Naive B cell (primary cell): ENCODE results near the gene GALNT17. TPM values are rescaled to one million over a fixed set of nuclear protein-coding genes. Genes with fewer than 3 reads are reported as not detected.

Experiments used
- ATAC-seq, 2 donors: fragments of 150-1000 bp; cut with Tn5 transposase; 2 replicates each; pipeline ENCODE4 v1.10.0; 2021; ENCODE audit warnings: low read depth in 2 of 2, mild to moderate bottlenecking in 2 of 2, moderate library complexity in 2 of 2
- DNase-seq: peaks from one replicate; pipeline ENCODE4 v3.0.0; 2022
- H3K27ac Mint-ChIP-seq, 6 donors: one replicate each; pipeline ENCODE4 v1.8.0; 2020 to 2022; ENCODE audit warnings: mild to moderate bottlenecking in 6 of 6, mixed read lengths in 6 of 6, moderate library complexity in 5 of 6, inconsistent platforms in 2 of 6
- H3K27me3 Mint-ChIP-seq, 3 donors: one replicate each; pipeline ENCODE4 v1.8.0; 2021 to 2022; ENCODE audit warnings: mixed read lengths in 3 of 3, mild to moderate bottlenecking in 1 of 3
- H3K36me3 Mint-ChIP-seq, 2 donors: one replicate each; pipeline ENCODE4 v1.8.0; 2020 to 2022; ENCODE audit warnings: mixed read lengths in 2 of 2, inconsistent platforms in 1 of 2, mild to moderate bottlenecking in 1 of 2
- H3K4me1 Mint-ChIP-seq, 3 donors: one replicate each; pipeline ENCODE4 v1.8.0; 2020 to 2022; ENCODE audit warnings: mixed read lengths in 3 of 3, inconsistent platforms in 1 of 3, mild to moderate bottlenecking in 1 of 3, moderate library complexity in 1 of 3
- H3K4me3 Mint-ChIP-seq, 8 donors: one replicate each; pipeline ENCODE4 v1.8.0; 2020 to 2022; ENCODE audit warnings: mild to moderate bottlenecking in 8 of 8, mixed read lengths in 8 of 8, moderate library complexity in 8 of 8, inconsistent platforms in 2 of 8
- H3K9me3 Mint-ChIP-seq, 7 donors: one replicate each; pipeline ENCODE4 v1.8.0; 2020 to 2022; ENCODE audit warnings: mixed read lengths in 7 of 7, mild to moderate bottlenecking in 5 of 7, inconsistent platforms in 2 of 7, moderate library complexity in 1 of 7
- polyA plus RNA-seq, 6 donors: library from polyadenylated mRNA; unstranded; fragments of 300-500 nt; fragmentation: Illumina TruSeq; gene quantifications; one replicate each; pipeline ENCODE4 v1.2.3, GENCODE V29; 2021; ENCODE audit warnings: low read depth in 6 of 6

Gene GALNT17
- polyA plus RNA-seq, 6 donors from 2014 or later, result not detected

DNA sequence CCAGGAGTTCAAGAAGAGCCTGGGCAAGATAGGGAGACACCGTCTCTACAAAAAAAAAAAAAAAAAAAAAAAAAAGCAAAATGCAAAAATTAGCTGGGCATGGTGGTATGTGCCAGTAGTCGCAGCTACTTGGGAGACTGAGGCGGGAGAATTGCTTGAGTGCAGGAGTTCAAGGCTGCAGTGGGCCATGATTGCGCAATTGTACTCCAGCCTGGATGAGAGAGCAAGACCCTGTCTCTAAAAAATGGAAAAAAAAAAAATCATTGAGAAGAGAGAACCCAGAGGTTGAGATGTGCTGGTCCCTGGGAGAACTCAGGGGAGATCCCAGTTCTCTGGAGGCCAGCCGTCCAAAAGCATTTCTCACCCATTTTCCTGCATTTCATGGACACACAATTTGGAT, 95.2 kb downstream of the GALNT17 start:
- Mint-ChIP-seq H3K4me1 (no peaks in the 10 kb centered on the region), H3K27me3 (no peaks in the 10 kb centered on the region), H3K27ac (no peak overlapping the region), H3K4me3 (no peak overlapping the region), H3K9me3 (peaks cover 14 to 58% (median 28%) of the 10 kb centered on the region in 7 donors), H3K36me3 (peaks cover 0 to 14% of the 10 kb centered on the region in 2 donors)
- no peak for DNase-seq
- no peak for ATAC-seq

DNA sequence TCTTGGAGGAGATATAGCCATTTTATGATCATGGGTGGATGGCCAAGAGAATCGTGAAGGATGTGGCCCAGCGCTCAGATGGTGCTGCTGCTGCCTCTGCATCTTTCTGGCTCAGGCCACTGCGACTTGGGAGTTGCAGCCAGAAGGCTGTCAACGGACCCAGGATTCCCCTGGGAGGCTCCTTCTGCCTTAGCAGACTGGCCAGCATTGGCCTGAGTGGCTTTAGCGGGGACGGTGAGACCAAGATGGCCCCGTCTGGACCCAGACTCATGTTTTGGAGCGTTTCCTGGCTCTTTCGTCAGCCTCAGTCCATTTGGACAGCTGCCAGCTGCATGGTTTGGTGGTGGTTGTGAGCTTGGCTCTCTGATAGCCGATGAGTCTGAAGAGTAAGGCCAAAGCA, 97.2 kb downstream of the GALNT17 start:
- Mint-ChIP-seq H3K4me1 (no peaks in the 10 kb centered on the region), H3K27me3 (no peaks in the 10 kb centered on the region), H3K36me3 (peaks cover 0 to 14% of the 10 kb centered on the region in 2 donors), H3K4me3 (no peak overlapping the region), H3K27ac (no peak overlapping the region), H3K9me3 (peaks cover 17 to 59% (median 27%) of the 10 kb centered on the region in 7 donors)
- ATAC-seq (no peak), DNase-seq (no peak)

DNA sequence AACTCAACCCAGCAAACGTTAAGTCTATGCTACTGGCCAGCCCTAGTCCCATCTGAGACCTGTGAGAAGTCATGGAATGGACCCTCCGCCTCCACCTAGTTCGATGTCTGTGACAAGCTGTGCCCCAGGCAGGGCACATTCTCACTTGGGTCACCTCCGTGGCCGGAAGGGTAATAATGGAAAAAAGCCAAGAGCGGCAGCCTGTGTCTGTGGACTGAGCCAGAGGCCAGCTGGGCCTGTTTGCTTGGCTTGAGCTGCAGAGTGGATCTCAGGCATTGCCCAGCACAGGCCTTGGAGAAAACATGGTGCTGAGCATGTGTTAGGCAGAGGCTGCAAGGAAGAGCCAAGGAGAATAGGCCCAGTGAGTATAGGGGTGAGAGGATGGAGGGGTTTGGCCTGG, 97.8 kb downstream of the GALNT17 start:
- ATAC-seq, result no peak
- Mint-ChIP-seq H3K27ac (no peak overlapping the region), H3K4me3 (peak overlapping the region in 1 of 8 donors; percentile 42), H3K36me3 (peaks cover 0 to 14% of the 10 kb centered on the region in 2 donors), H3K9me3 (peaks cover 15 to 59% (median 27%) of the 10 kb centered on the region in 7 donors), H3K27me3 (no peaks in the 10 kb centered on the region), H3K4me1 (no peaks in the 10 kb centered on the region)
- DNase-seq, result no peak

DNA sequence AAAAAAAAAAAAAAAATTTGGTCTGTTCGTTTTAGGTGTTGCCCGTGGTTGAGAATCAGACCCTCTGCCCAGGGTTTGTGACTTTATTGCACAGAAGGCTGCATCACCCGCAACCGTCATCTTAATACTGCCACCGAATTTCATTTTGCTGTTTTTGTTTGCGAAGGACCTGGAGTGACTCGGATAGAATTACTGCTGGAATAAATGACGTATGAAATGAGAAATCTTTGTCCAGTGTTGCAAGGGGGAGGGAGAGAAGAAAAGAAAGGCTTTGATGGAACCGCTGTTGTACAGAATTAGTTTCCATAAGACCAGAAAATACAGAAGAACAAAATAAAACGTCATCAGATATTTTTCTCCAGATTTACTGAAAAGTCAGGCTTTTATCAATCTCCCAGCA, 103.3 kb downstream of the GALNT17 start:
- peak overlapping the region in 2 of 6 donors; percentile 9 to 11 for H3K27ac Mint-ChIP-seq
- no peaks in the 10 kb centered on the region for H3K36me3 Mint-ChIP-seq
- peaks cover 10 to 29% (median 15%) of the 10 kb centered on the region in 7 donors for H3K9me3 Mint-ChIP-seq
- no peaks in the 10 kb centered on the region for H3K4me1 Mint-ChIP-seq
- DNase-seq (no peak), ATAC-seq (no peak)
- H3K4me3 Mint-ChIP-seq, result no peak overlapping the region
- H3K27me3 Mint-ChIP-seq, result no peaks in the 10 kb centered on the region

DNA sequence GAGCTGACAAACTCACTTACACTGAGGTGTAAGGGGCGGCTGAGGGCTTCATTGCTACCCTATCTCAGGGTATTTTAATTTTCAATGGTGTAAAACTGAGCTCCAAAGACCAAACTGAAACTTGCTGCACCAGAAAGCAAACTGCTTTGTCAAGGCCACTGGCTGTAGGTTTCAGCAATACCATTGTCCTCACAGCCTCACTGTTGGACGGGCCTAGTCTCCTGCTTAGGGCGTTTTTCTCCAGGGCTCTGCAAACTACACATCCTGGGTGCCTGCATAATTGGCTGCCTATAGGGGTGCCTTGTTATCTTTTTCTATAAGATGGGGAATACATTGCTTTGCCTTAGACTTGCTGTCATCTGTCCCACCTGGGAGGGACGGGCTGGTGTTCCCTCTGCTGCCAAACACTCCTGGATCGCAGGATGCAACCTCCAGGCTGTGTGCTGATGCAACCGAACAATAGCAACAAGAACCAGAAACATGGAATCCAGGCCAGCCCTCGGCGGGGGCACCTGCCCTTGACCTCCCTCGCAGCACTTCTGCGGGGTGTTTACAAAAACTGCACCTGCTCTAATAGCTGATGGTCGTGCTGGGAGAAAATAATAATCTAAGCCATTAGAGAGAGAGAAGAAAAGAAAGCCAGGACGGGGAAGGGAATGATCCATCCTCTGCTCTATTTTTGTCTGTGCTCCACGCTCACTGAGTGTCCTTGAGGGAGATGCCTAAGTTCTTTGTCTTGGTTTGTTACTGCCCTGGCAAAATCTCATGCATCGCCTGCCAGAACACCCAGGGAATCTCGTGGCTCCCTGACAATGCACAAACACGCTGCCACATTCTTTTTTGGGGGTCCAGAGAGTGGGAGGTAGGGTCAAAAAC, 104.5 kb downstream of the GALNT17 start:
- no peaks in the 10 kb centered on the region for H3K27me3 Mint-ChIP-seq
- no peak overlapping the region for H3K4me3 Mint-ChIP-seq
- DNase-seq (no peak), ATAC-seq (no peak)
- no peaks in the 10 kb centered on the region for H3K4me1 Mint-ChIP-seq
- H3K36me3 Mint-ChIP-seq, result no peaks in the 10 kb centered on the region
- no peak overlapping the region for H3K27ac Mint-ChIP-seq
- H3K9me3 Mint-ChIP-seq, result peaks cover 7 to 30% (median 15%) of the 10 kb centered on the region in 7 donors

DNA sequence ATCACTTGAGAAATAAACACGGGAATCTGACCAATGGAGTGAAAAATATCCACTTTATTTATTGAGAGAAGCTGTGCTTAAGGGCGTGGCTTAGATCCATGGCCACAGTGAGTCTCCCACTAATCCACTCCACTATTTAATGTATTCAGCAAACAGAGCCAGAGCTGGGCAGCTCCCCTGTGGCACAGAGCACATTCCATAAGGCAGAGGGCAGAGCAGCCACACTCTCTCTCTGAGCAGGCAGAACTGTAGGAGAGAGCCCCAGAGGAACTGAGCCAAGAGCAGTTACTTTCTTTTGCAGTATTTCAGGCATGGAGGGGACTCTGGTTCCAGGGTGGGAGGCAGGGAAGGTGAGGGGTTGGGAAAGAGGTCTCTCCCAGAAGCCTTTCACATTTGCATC, 106.0 kb downstream of the GALNT17 start:
- H3K4me1 Mint-ChIP-seq, result no peaks in the 10 kb centered on the region
- ATAC-seq (no peak), DNase-seq (no peak)
- H3K27me3 Mint-ChIP-seq, result no peaks in the 10 kb centered on the region
- no peak overlapping the region for H3K27ac Mint-ChIP-seq
- no peak overlapping the region for H3K4me3 Mint-ChIP-seq
- H3K36me3 Mint-ChIP-seq, result no peaks in the 10 kb centered on the region
- peaks cover 3 to 21% (median 10%) of the 10 kb centered on the region in 7 donors for H3K9me3 Mint-ChIP-seq

DNA sequence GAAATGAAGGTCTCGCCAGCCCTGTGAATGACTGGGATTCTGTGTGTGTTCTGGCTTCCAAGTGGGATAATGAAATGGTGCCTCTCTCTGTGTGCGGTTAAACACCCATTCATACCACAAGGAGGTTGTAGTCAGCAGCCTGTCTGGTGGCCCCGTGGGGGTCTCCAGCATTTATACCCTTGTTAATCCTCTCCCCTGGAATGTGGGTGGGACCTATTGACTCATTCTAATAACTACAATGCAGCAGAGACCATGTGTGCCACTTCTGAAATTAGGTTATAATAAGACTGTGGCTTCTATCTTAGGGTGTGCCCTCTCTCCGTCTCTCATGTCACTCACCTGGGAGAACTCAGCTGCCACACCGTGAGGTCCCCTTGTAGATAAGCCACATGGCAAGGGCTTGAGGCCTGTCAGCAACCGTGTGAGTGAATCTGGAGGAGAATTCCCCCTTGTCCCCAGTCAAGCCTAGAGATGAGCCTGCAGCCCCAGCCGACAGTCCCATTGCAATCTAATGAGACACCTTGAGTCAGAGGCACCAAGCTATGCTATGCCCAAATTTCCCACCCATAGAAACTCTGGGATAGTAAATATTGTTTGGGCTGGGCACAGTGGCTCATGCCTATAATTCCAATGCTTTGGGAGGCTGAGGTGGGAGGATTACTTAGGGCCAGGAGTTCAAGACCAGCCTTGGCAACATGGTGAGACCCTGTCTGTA, 106.8 kb downstream of the GALNT17 start:
- H3K4me1 Mint-ChIP-seq, result no peaks in the 10 kb centered on the region
- H3K27ac Mint-ChIP-seq, result no peak overlapping the region
- H3K4me3 Mint-ChIP-seq, result no peak overlapping the region
- H3K9me3 Mint-ChIP-seq, result peaks cover 9 to 21% (median 10%) of the 10 kb centered on the region in 7 donors
- no peak for ATAC-seq
- H3K36me3 Mint-ChIP-seq, result no peaks in the 10 kb centered on the region
- no peaks in the 10 kb centered on the region for H3K27me3 Mint-ChIP-seq
- DNase-seq, result no peak

DNA sequence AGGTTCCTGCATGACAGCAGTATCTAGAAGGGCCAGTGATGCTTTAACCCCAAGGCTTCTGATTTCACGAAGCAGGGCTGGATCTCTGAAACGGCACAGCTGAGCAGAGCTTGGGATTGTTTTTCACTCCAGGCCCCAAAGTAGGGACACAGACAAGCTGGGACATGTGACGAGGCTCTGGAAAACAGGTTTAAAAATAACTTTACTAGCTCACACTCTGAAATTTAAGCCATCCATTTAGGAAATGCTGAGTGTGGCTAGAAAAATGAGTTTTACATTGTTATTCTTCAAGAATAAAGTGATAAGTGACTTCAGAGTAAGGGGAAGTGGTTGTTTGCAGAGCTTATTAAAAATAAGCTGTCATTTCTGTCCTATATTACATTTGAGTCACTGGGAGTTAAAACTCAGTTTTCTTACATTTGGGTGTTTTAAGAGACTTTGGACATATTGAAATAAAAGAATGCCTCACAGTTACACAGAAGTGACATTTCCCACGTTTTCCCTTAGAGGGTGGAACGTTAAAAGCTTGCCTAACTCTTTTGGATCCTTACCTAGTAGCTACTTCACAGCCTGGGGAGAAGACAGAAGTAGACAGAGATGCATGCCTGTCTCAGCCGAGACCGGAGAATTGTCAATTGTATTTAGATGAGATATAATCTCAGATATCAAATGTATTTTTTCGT, 107.8 kb downstream of the GALNT17 start:
- ATAC-seq (no peak), DNase-seq (no peak)
- Mint-ChIP-seq H3K4me3 (no peak overlapping the region), H3K9me3 (peaks cover 8 to 22% (median 11%) of the 10 kb centered on the region in 7 donors), H3K27me3 (no peaks in the 10 kb centered on the region), H3K4me1 (no peaks in the 10 kb centered on the region), H3K36me3 (no peaks in the 10 kb centered on the region), H3K27ac (no peak overlapping the region)

DNA sequence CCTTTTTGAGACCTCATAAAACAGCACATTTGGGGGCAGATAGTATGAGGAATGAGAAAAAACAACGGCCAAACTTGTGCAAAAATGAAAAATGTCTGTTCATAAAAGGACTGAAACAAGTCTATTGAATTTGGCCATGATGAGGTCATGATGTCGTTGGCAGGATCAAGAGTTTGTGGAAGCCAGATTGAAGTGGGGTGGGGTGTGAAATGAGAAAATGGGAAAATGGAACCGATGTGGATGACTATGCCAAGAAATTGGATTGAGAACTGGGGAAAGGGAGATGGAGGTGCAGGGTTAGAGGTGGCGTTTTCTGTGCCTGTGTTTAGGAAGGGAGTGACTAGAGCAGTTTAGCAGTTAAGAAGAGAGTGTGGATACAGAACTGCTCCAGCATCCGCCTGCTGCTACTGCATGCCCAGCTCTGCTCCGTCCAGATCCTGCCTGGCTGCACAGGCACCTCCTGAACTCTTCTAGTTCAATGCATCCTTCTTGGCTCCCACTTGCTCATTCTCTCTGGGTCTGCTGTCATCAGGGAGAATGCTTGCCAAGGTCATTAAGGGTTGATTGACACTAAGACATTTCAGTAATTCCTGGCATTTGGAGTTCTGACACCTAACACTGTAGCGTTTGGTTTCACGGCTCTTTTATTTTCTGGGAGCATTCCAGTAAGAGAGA, 111.9 kb downstream of the GALNT17 start:
- H3K9me3 Mint-ChIP-seq, result peaks cover 9 to 38% (median 16%) of the 10 kb centered on the region in 7 donors
- H3K27me3 Mint-ChIP-seq, result no peaks in the 10 kb centered on the region
- H3K4me3 Mint-ChIP-seq, result no peak overlapping the region
- H3K27ac Mint-ChIP-seq, result no peak overlapping the region
- ATAC-seq (no peak), DNase-seq (no peak)
- no peaks in the 10 kb centered on the region for H3K4me1 Mint-ChIP-seq
- no peaks in the 10 kb centered on the region for H3K36me3 Mint-ChIP-seq

DNA sequence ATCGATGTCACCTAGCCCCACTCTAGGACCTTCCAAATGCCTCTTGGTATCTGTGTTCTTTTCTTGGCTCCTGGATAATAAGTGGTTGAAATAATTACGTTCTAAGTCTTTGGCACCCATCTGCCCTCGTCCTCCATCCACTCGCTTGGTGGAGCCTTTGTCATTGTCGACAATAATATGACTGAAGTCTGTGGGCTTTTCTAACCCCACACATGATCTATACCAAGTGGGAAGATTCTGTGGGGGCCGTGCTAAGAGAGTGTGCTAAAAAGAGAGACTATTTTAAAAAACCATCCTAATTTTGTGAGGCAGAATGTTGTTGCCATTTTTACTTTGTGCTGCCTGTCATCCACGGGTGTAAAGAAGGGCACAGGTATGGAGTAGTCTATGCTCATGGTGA, 113.1 kb downstream of the GALNT17 start:
- no peak overlapping the region for H3K27ac Mint-ChIP-seq
- no peak for ATAC-seq

DNA sequence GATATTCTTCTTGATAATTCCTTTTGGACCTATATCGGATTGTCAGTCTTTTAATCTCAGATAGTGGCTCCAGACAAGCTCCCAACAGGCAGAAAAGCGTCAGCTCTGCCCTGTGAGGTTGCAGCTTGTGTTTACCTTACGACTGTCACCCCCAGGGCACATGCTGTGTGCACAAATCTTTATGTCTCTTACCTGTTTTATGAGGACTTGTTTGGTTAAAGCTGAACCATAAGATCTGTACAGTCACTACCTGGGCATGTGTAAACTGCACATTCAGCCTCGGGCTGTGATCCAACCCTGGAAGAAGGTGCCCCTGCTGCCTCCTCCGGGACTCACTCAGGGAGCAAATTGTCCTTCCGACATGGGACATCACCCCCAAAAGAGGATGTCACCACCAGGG, 119.8 kb downstream of the GALNT17 start:
- no peaks in the 10 kb centered on the region for H3K36me3 Mint-ChIP-seq
- no peaks in the 10 kb centered on the region for H3K4me1 Mint-ChIP-seq
- ATAC-seq, result no peak
- no peak for DNase-seq
- H3K27me3 Mint-ChIP-seq, result no peaks in the 10 kb centered on the region
- peaks cover 7 to 32% (median 16%) of the 10 kb centered on the region in 7 donors for H3K9me3 Mint-ChIP-seq
- H3K27ac Mint-ChIP-seq, result no peak overlapping the region
- no peak overlapping the region for H3K4me3 Mint-ChIP-seq

More for the DNA sequence above, 113.1 kb downstream of the GALNT17 start:
- no peaks in the 10 kb centered on the region for H3K27me3 Mint-ChIP-seq
- DNase-seq, result no peak
- peaks cover 10 to 35% (median 15%) of the 10 kb centered on the region in 7 donors for H3K9me3 Mint-ChIP-seq
- no peak overlapping the region for H3K4me3 Mint-ChIP-seq
- no peaks in the 10 kb centered on the region for H3K4me1 Mint-ChIP-seq
- no peaks in the 10 kb centered on the region for H3K36me3 Mint-ChIP-seq

DNA sequence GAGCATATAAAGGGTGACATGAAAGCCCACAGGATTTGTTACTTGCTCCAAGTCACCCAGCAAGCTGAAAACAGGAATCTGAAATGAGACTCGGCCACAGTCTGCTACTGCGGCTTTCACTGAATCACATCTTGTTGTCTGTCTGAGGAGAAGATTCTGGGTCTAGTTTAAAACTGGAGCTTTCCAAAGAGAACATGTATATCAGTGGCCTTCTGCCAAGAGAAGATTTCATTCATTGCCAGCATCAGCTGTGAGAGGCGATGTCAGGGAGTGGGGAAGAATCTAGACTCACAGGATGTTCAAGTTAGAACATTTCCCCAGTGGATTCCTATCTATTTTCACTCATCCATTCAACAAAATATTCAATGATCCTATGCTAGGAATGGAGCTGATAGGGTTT, 122.8 kb downstream of the GALNT17 start:
- H3K4me1 Mint-ChIP-seq, result no peaks in the 10 kb centered on the region
- H3K4me3 Mint-ChIP-seq, result no peak overlapping the region
- ATAC-seq, result no peak
- H3K36me3 Mint-ChIP-seq, result no peaks in the 10 kb centered on the region
- no peak for DNase-seq
- peaks cover 11 to 36% (median 20%) of the 10 kb centered on the region in 7 donors for H3K9me3 Mint-ChIP-seq
- H3K27me3 Mint-ChIP-seq, result no peaks in the 10 kb centered on the region
- no peak overlapping the region for H3K27ac Mint-ChIP-seq

DNA sequence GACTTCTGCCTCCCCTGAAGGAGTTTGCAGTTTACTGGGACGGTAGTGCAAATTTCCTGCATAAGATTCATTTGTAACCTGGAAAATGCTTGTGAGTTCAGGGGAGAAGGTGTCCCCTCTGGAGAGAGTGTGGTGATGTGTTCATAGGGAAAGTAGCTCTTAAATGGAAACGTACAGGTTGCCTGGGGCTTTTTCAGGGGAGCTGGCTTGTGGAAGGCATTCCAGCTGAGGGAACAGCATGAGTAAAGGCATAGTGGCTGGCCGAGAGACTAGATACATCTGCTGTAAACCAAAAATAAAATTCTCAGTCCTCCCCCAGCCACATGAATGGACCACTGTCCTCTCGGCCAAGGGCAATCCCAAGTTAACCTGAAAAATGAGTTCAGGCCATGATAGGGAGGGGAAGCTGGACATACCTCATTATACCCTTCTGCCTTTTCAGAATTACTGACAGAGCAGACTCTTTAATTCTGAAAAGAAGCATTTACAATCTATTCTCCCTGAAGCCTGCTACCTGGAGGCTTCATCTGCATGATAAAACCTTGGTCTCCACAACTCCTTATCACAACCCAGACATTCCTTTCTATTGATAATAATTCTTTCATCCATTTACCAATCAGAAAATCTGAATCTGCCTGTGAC, 123.7 kb downstream of the GALNT17 start:
- H3K36me3 Mint-ChIP-seq, result no peaks in the 10 kb centered on the region
- no peaks in the 10 kb centered on the region for H3K4me1 Mint-ChIP-seq
- H3K9me3 Mint-ChIP-seq, result peaks cover 11 to 36% (median 20%) of the 10 kb centered on the region in 7 donors
- no peak overlapping the region for H3K27ac Mint-ChIP-seq
- DNase-seq, result no peak
- no peak overlapping the region for H3K4me3 Mint-ChIP-seq
- ATAC-seq, result no peak
- H3K27me3 Mint-ChIP-seq, result no peaks in the 10 kb centered on the region
